Panc1 (cell line): ENCODE measurements around the gene EEF2. TPM values are rescaled to one million over a fixed set of nuclear protein-coding genes. Genes with fewer than 3 reads are reported as not detected.
A peak's percentile ranks its signal among the peaks of the same experiment; 100 is the strongest.

Experiments
- ATAC-seq: fragments of 200-7000 bp; cut with Tn5 transposase; 2 replicates; pipeline ENCODE4 v1.9.1; 2020; ENCODE audit warnings: mild to moderate bottlenecking, moderate library complexity
- BruUV-seq: library from RNA; stranded (reverse); fragments of 400-500 nt; replicated peaks from 2 replicates; lab custom pipeline; 2021; lab: Mats Ljungman, UMichigan
- CTCF ChIA-PET: fragments of 300-600 bp; sonication (Branson Sonifier 250); formaldehyde crosslinking; loops from one replicate; lab custom pipeline; 2022; ENCODE audit warnings: antibody characterized with exemption; lab: Charles Lee
- POLR2A ChIA-PET: fragments of 300-600 bp; sonication (Branson Sonifier 250); formaldehyde crosslinking; loops from one replicate; lab custom pipeline; 2022; ENCODE audit warnings: antibody characterized with exemption; lab: Charles Lee
- DNase-seq: peaks from one replicate; pipeline ENCODE4 v3.0.0-alpha.2; 2010; ENCODE audit warnings: low read depth, low spot score
- H3K27ac ChIP-seq: 2 replicates; pipeline ENCODE4 v1.5.1; 2011; ENCODE audit warnings: mild to moderate bottlenecking, low read length, inconsistent platforms
- H3K27me3 ChIP-seq: fragments of 200-500 bp; sonication (Bioruptor generic); 2 replicates; pipeline ENCODE4 v1.6.0; 2014; ENCODE audit warnings: low read length, inconsistent platforms; ENCODE audit not compliant: control insufficient read depth, insufficient read depth
- H3K36me3 ChIP-seq: fragments of 200-500 bp; sonication (Bioruptor generic); 2 replicates; pipeline ENCODE4 v1.5.1; 2014; ENCODE audit warnings: inconsistent platforms, mild to moderate bottlenecking, low read length, moderate library complexity; ENCODE audit not compliant: control insufficient read depth, insufficient read depth
- H3K4me1 ChIP-seq: 2 replicates; pipeline ENCODE4 v1.5.1; 2011; ENCODE audit warnings: inconsistent platforms, mild to moderate bottlenecking, low read length, moderate library complexity; ENCODE audit not compliant: control insufficient read depth, insufficient read depth
- H3K4me3 ChIP-seq, 2 experiments: 2 replicates each; pipeline ENCODE4 v1.5.1; 2011 to 2012; ENCODE audit warnings: low read depth in 2 of 2, low read length in 2 of 2, mild to moderate bottlenecking in 2 of 2, inconsistent platforms in 1 of 2, moderate library complexity in 1 of 2
- H3K9me3 ChIP-seq: fragments of 200-500 bp; sonication (Bioruptor generic); 2 replicates; pipeline ENCODE4 v1.5.1; 2014; ENCODE audit warnings: low read depth, mild to moderate bottlenecking, inconsistent platforms, low read length, moderate library complexity; ENCODE audit not compliant: control insufficient read depth, insufficient read depth
- CTCF ChIP-seq: fragments of 450-650 bp; IDR thresholded peaks from 2 replicates; pipeline ENCODE4 v1.5.1; 2017; ENCODE audit warnings: mild to moderate bottlenecking
- POLR2AphosphoS5 ChIP-seq: IDR thresholded peaks from 2 replicates; pipeline ENCODE4 v1.6.1; 2012; ENCODE audit warnings: mild to moderate bottlenecking, low read depth, low read length, moderate library complexity
- REST ChIP-seq, 2 experiments: IDR thresholded peaks; 2 replicates each; pipeline ENCODE4 v1.6.1; 2011 to 2012; ENCODE audit warnings: low read depth in 2 of 2, control low read depth in 1 of 2, low read length in 1 of 2, mild to moderate bottlenecking in 1 of 2, moderate library complexity in 1 of 2; ENCODE audit not compliant: insufficient read depth in 1 of 2
- SIN3A ChIP-seq: IDR thresholded peaks from 2 replicates; pipeline ENCODE4 v1.6.1; 2012; ENCODE audit warnings: low read depth, mild to moderate bottlenecking, low read length, moderate library complexity, borderline replicate concordance; ENCODE audit not compliant: insufficient read depth
- TCF7L2 ChIP-seq: IDR thresholded peaks from 2 replicates; pipeline ENCODE4 v1.6.1; 2011; ENCODE audit warnings: mild to moderate bottlenecking, low read depth, low read length, inconsistent platforms
- in situ Hi-C: cut with HindIII; loops from 2 replicates; pipeline ENCODE4 v1.10.0; 2016; ENCODE audit warnings: low sequenced_read_pairs, low pct_unique_long_range_greater_than_20kb
- intact Hi-C: fragments of 100-400 bp; cut with micrococcal nuclease; formaldehyde crosslinking; loops from one replicate; pipeline ENCODE4 v1.10.0; 2022; ENCODE audit not compliant: unreplicated experiment
- total RNA-seq: library from RNA; stranded (reverse); gene quantifications from one replicate; pipeline ENCODE4 v1.2.1, GENCODE V29; 2021; ENCODE audit not compliant: unreplicated experiment

Gene EEF2
- total RNA-seq, 1 experiment from 2014 or later, result 1,391 TPM

- in situ Hi-C loops, result no loop called here
- H3K27ac ChIP-seq, result peak overlapping the region; percentile 82
- TF ChIP-seq CTCF (no peak), TCF7L2 (no peak), SIN3A (no peak), POLR2AphosphoS5 (no peak), REST (IDR thresholded peaks at IDR 0.05; ENCODE audit: insufficient read depth in 1 of 2, low read depth in 2 of 2, low read length in 1 of 2) (no peak)
These were observed 1.7 kb downstream of the EEF2 start for GRCh38 chr19:3983542-3983914.

GRCh38 chr19:3982701-3983541 is 2.3 kb downstream of the EEF2 start:
- Histone ChIP-seq H3K9me3 (no peaks in the 10 kb centered on the region), H3K27ac (peak overlapping the region; percentile 82), H3K27me3 (no peaks in the 10 kb centered on the region), H3K4me3 (peak overlapping the region; percentile 65 to 99), H3K36me3 (peaks cover 32% of the 10 kb centered on the region), H3K4me1 (peaks cover 8% of the 10 kb centered on the region)
- no peak for ATAC-seq
- intact Hi-C loops (loop anchor here (10.0 kb wide), 1 partner anchor 222 kb away; no protein-coding TSS in a partner anchor), in situ Hi-C loops (no loop called here)
- ChIA-PET POLR2A (no interaction called here), CTCF (no interaction called here)
- no TSS peak for BruUV-seq
- no peak for DNase-seq
- TF ChIP-seq SIN3A, result no peak
- TF ChIP-seq REST (IDR thresholded peaks at IDR 0.05; ENCODE audit: insufficient read depth in 1 of 2, low read depth in 2 of 2, low read length in 1 of 2), result no peak
- TF ChIP-seq POLR2AphosphoS5, result no peak
- no peak for TF ChIP-seq CTCF
- no peak for TF ChIP-seq TCF7L2

More at GRCh38 chr19:3983542-3983914, 1.7 kb downstream of the EEF2 start:
- DNase-seq (no peak), ATAC-seq (no peak)
- Histone ChIP-seq H3K9me3 (no peaks in the 10 kb centered on the region), H3K27me3 (no peaks in the 10 kb centered on the region), H3K36me3 (peaks cover 32% of the 10 kb centered on the region), H3K4me1 (peaks cover 8% of the 10 kb centered on the region), H3K4me3 (peak overlapping the region; percentile 65 to 99)
- ChIA-PET CTCF (no interaction called here), POLR2A (no interaction called here)
- intact Hi-C loops, result loop anchor here (10.0 kb wide), 1 partner anchor 221 kb away; no protein-coding TSS in a partner anchor
- BruUV-seq, result no TSS peak
